DMS53 (cell line): ENCODE measurements around the gene SEL1L3.

Experiments used
- DNase-seq: peaks from one replicate; lab custom pipeline; 2025; lab: John Stamatoyannopoulos, UW

SEL1L3 gene

GRCh38 chr4:25792200-25792791 lies 70.5 kb downstream of the SEL1L3 start:
- DNase-seq, result peak; percentile 80

- DNase-seq, result no peak
Measured at GRCh38 chr4:25790024-25790423, 72.8 kb downstream of the SEL1L3 start.

- no peak for DNase-seq
Measured at GRCh38 chr4:25788703-25789238, 74.0 kb downstream of the SEL1L3 start.

GRCh38 chr4:25786497-25787065 lies 76.2 kb downstream of the SEL1L3 start:
- no peak for DNase-seq

GRCh38 chr4:25783943-25784342 lies 78.8 kb downstream of the SEL1L3 start:
- DNase-seq, result no peak

GRCh38 chr4:25783126-25783525 lies 79.7 kb downstream of the SEL1L3 start:
- DNase-seq, result no peak

- no peak for DNase-seq
Measured at GRCh38 chr4:25782482-25782881, 80.3 kb downstream of the SEL1L3 start.

GRCh38 chr4:25779021-25779420 lies 83.8 kb downstream of the SEL1L3 start:
- peak; percentile 74 for DNase-seq

GRCh38 chr4:25776795-25777194 lies 86.0 kb downstream of the SEL1L3 start:
- no peak for DNase-seq

GRCh38 chr4:25775166-25775565 lies 87.6 kb downstream of the SEL1L3 start:
- DNase-seq, result no peak

- DNase-seq, result no peak
Measured at GRCh38 chr4:25773358-25773757, 89.4 kb downstream of the SEL1L3 start.

GRCh38 chr4:25771672-25772071 lies 91.1 kb downstream of the SEL1L3 start:
- DNase-seq, result no peak

- DNase-seq, result no peak
Measured at GRCh38 chr4:25770847-25771246, 91.9 kb downstream of the SEL1L3 start.

GRCh38 chr4:25769251-25769650 lies 93.5 kb downstream of the SEL1L3 start:
- no peak for DNase-seq

- DNase-seq, result peak; percentile 79
Measured at GRCh38 chr4:25767877-25768725, 94.7 kb downstream of the SEL1L3 start.

- DNase-seq, result no peak
Measured at GRCh38 chr4:25760518-25761157, 102.2 kb downstream of the SEL1L3 start.

GRCh38 chr4:25760048-25760447 lies 102.7 kb downstream of the SEL1L3 start:
- DNase-seq, result no peak

- no peak for DNase-seq
Measured at GRCh38 chr4:25759101-25759500, 103.7 kb downstream of the SEL1L3 start.

- no peak for DNase-seq
Measured at GRCh38 chr4:25757452-25757851, 105.3 kb downstream of the SEL1L3 start.

- no peak for DNase-seq
Measured at GRCh38 chr4:25756503-25756902, 106.3 kb downstream of the SEL1L3 start.

- DNase-seq, result no peak
Measured at GRCh38 chr4:25755911-25756310, 106.9 kb downstream of the SEL1L3 start.

GRCh38 chr4:25753239-25753638 lies 109.5 kb downstream of the SEL1L3 start:
- no peak for DNase-seq
